ENCODE measurements around the gene DESI1.

DNA sequence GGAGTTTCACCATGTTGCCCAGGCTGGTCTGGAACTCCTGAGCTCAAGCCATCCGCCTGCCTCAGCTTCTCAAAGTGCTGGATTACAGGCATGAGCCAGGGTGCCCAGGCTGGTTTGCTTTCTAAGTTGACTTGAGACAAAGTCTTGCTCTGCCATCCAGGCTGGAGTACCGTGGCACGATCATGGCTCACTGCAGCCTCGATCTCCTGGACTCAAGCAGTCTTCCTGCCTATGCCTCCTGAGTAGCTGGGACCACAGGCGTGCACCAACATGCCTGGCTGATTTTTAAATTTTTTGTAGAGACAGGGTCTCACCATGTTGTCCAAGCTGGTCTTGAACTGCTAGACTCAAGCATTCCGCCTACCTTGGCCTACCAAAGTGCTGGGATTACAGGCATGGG, 36.9 kb upstream of the DESI1 start:
- TF ChIP-seq, protein P1, sequence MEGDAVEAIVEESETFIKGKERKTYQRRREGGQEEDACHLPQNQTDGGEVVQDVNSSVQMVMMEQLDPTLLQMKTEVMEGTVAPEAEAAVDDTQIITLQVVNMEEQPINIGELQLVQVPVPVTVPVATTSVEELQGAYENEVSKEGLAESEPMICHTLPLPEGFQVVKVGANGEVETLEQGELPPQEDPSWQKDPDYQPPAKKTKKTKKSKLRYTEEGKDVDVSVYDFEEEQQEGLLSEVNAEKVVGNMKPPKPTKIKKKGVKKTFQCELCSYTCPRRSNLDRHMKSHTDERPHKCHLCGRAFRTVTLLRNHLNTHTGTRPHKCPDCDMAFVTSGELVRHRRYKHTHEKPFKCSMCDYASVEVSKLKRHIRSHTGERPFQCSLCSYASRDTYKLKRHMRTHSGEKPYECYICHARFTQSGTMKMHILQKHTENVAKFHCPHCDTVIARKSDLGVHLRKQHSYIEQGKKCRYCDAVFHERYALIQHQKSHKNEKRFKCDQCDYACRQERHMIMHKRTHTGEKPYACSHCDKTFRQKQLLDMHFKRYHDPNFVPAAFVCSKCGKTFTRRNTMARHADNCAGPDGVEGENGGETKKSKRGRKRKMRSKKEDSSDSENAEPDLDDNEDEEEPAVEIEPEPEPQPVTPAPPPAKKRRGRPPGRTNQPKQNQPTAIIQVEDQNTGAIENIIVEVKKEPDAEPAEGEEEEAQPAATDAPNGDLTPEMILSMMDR (IDR thresholded peaks at IDR 0.05) = no peak
- TF ChIP-seq POLR2A (IDR thresholded peaks at IDR 0.05) = no peak

Data from uterus (tissue), 2 donors.